CD4-positive, alpha-beta T cell treated with Interleukin-15 for 1 hour (primary cell): ENCODE results near the gene TMA7.

Experiments
- DNase-seq: peaks from one replicate; pipeline ENCODE4 v3.0.0-alpha.2; 2020

TMA7 gene

DNA sequence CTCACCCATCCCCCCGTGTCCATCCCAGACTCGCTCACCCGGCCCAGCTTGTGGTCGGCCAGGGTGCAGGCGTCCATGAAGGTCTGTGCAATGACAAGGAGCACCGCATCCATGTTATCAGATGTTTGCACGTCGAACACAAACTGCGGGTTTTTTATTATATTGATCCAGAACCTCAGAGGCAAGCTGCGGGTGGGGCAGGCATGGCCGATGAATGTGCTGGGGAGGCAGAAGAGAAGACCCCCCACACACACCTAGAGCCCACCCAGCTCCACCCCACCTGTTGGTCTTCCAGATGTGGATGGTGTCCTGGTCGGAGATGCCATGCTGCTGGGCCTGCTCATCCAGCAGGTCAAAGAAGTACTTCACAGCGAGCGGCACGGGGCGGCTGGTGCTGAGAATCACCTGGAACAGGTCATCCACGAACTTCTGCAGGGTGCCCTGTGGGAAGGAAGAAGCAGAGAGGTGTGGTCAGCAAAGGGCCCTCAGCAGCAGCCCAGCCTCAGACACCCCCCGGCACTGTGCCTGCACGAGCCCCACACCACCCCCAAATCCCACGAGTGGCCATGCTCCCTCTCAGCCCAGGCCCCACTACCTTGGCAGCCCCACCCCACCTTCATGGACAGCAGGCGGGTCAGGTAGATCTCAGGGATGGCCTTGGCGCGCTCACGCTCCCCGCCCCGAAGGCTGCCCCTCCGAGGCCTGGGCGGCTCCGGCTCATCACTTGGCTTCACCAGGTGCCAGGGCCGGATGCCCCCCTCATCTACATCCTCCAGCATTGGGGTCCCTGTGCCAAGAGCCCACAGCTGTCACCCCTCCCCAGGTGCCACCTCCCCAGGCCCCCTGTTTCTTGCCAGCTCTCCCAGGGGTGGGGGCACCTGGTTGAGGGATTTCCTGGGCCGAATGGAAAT is 30.5 kb upstream of the TMA7 start:
- no peak for DNase-seq

DNA sequence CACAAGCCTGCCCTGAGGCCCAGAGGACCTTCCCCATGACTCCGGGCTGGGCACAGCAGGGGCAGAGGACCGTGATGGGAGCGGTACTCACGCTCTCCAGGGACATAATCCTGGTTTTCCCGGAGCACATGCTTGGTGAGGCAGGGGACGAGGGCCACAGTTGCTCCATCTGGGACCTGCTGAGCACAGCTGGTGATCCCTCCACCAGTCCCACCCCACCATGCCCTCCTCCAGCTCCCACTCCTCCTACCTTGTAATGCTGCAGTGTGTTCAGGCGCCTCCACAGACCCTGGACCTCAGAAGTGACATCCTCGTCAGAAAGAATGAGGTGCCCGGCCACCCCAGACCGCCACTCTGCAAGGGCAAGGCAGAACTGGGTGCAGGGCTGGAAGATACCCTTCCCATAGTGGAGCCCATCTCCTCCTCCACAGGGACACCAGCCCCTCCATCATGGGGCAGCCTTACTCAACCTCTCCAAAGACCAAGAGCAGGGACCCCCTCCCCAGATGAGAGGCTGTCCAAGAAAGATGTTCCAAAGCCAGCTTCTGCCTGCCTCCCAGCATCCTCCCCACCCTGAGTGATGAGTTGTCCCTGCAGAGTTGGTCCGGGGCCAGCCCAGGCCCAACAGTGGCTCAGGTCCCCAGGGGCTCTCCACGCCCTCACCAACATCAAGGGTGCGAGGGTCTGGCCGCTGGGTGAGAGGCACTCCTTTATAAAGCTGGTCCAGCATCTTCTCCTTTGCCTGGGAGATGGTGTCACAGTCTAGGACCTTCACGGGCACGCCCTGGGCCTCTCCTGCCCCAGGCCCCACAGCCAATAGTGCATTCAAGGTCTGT is 29.6 kb upstream of the TMA7 start:
- DNase-seq = no peak

DNA sequence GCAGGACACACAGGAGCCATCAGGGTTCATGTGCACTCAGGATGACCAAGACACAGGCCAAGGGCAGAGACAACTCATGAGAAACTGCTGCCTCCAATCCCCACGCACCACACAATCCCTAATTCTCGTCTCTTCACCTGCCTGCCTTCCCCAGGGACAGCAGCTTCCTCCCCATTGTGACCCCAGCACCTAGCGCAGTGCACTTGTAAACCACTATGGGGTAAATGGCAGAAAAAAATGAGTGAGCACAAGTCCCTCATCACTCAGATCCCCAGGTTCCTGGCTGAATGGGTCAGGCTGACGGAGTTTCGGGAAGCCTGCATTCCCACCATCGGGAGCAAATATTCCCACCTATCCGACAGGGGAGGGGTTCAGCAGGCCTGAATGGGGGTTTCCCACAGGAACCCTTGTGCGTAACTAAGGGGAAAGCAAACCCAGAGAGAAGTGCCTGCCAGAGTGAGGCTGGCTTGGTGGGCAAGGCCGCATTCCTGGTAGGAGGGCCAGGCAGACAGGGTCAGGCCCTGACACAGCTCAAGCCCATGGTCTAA is 28.9 kb upstream of the TMA7 start:
- no peak for DNase-seq

DNA sequence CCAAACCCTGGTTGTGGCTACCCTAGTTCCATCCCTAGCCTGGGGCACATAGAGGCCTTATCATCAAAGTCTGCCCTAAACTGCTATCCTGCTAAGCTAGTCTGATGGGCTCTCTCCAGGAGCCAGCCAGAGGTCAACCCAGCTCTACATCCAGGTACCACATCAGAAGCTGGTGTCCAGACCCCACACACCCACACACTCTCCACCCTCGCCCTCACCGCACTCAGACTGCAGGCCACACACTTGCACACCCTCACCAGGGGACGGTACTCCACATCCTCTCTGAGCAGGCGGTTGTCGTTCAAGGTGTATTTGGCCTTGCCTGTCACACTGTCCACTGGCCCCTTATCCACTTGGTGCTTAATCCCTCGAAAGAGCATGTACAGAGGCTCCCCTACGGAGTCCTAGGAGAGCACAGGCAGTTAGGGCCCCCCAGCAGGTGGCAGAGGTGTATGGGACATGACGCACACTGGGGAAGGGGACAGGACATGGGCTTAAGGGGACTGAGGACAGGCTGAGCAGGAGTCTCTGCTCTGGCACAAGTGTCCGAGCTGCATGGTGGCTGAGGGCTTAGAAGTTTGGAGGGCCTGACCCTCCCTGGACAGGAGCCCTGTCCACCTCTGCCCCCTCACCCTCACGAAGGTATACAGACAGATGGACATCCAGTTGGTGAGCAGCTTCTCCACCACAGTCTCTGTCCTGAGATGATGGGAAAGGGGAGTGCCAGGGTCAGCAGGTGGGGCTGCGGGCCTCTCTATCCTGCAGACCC is 28.3 kb upstream of the TMA7 start:
- DNase-seq = peak; percentile 15

DNA sequence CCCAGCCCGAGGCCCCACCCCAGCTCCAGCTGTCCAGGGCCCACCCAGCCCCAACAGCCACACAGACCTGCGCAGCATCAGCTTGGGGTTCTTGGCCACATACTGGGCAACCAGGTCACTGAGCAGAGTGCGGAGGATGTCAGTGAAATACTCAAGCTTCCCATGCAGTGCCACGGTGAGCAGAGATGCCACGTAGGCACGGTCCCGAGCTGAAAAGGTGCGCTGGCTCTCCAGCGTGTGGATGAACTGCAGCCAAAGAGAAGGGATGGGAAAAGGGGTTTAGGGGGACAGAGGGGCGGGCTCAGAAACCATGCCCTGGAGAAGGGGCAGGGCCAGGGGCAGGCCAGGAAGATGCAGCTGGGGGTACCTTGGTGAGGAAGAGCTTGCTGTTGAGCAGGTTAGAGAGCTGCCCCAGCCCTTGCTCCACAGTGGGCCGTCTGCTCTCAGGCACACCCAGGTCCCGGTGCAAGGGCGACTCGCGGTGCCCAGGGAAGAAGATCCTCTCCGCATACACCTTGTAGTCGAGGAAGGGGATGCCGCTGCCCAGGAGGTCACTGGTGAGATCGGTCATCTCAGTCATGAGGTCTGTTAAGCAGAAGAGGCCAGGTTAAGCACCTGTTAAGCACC is 27.6 kb upstream of the TMA7 start:
- peak; percentile 15 for DNase-seq

DNA sequence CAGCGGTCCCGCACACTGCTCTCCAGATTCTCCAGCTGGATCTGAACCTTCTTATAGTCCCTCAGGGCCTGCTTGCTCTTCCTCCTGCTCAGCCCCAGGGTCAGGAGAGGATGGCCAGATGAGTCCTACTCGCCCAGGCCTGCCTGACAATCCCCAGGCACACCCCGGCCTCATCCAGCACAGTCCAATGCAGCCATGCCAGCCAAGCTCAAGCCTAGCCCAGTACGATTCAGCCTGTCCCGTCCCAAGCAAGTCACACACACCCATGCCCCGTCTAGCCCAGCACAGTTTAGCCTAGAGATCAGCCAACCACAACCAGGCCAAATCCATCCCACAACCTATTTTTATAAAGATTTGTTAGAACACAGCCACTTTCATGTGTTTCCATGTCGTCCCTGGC is 27.0 kb upstream of the TMA7 start:
- DNase-seq = no peak

DNA sequence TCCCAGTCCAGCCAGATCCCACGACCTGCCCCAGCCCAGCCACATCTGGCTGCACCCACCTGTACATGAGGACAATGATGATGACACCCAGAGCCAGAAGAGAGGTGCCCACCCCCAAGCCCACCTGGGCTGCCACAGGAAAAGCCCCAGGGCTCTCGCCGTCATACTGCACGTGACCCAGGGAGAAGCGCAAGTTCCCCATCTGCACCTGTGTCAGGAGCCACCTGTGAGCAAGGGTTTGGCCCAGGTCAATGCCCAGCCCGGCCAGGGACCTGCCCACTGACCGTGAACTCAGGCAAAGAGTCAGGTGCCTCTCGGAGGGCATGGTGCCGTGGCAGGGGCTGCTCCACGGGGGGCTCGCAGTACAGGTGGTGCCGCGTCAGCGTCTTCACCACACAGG is 26.4 kb upstream of the TMA7 start:
- no peak for DNase-seq

DNA sequence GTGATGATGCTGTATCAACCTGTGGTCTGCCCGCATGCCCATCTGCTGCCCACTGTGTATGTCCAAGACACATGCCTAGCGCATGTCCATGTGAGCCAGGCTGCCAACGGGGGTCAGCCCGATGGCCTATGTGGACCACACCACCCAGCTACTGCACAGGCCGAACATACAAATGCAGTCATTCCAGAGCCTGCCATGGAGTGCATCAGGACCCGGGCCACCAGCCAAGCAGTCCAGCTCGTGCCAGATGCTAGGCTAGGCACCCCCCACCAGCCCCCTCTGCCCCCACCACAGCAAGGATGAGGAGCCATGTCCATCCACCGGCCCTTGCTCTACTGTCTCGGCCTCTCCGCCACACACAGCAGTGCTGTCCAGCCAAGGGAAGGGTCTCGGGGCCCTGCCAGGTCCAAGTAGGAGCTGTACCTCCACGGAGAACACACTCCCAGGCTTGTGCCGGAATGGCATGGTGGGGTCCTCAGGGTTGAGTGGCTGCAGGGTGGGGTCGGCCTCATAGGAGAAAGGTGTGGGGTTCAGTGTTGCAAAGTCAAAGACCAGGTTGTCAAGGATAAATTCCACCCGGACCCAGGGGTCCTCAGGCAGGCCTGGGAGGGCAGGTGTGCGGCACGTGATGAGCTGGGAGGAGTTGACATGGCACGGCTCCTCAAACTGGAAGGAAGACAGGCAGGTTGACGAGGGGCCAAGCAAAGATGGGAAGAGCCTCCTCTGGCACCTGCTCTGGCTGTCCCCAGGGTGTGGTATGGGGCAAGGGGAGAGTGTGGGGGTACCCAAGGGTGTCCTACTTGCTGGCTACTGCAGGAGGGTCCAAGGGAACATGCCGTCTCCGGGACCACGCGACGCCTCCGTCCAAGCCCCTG is 25.4 kb upstream of the TMA7 start:
- no peak for DNase-seq

DNA sequence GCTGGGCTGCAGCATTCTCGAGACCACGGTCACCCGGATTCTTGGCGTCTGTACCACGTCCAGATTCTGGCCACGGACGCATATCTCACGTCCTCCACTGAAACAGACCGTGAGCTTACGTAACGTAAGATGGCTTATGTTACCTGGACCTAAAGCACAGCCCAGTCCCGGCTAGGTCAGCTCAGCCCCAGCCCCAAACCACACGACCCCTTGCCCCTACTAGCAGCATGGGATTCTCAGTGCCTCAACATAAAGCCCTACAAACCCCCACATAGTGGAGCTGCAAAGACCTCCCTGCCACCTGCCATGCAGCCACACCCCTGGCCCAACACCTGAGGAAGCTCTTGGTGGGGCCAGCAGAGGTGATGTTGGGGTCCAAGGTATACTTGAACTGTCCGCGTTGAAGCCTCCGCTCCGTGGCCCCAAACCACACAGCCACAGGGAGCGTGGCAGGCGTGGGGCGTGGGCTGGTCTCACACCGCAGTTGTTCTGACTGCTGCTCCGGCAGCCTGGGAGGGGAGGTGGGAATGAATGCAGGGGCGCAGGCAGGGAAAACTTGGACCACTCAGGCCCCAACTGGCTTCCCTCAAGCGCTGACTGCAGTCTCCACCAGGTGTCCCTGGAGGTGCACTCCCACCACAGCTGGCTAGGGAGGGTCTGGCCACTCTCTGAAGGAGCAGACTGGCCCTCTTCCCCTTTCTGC is 24.7 kb upstream of the TMA7 start:
- DNase-seq = no peak

DNA sequence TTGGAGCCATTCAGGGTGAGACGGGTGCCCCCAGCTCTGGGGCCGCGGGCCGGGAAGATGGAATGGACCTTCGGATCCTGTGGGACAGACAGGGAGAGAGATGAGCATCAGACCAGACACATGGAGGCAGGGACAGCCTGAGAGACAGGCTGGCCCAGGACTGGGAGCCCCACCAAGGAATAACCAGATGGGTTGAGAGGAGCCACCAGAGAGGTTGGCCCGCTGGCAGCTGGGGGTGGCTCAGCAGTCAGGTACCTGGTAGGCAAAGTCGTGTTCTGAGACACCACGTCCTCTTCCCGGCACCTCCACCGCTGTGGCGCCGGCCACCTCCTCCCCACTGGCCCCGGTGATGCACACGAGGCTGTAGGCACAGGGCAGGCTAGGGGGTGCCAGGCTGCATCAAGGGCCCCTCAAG is 24.0 kb upstream of the TMA7 start:
- no peak for DNase-seq

DNA sequence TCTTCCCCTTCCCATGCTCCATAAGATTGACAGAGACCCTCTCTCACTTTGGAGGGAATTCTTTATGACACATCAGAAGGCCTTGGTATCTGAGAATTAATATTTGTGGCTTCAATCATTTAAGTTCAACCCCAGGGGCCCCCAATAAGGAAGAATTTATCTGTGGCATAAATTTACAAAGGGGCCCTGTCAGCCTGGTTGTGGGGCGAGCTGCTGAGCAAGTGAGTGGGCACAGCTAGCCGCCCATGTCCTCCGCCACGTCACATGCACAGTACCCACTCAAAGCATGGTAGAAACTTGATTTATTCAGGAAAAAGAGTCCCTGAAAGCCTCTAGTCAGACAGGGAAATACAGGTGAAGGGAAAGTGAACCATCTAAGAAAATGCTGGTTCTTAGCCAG is 23.5 kb upstream of the TMA7 start:
- no peak for DNase-seq

DNA sequence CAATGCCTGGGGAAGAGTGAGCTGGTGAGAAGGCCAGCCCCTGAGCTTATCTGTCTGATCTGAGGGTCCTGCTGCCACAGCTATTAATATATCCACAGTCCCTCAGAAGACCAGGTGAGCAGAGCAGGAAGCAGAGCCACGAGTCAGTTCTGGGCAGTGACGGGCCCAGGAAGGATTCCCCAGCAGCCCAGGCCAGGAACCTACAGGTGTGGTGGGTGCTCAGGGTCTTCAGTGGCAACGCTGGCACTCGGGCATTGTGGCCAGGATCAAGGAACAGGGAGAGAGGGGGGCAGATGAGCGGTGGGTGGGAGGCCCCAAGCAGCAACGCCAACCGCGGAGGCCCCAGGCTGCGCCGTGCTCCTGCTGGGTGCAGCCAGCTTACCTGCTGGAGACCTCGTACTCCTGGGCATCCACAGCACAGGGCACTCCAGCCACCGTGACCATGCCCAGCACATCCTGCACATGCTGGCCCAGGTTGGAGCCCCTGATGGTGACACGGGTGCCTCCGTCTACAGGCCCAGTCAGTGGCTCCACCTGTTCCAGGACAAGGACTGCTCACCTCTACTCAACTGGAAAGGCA is 22.4 kb upstream of the TMA7 start:
- DNase-seq = no peak

DNA sequence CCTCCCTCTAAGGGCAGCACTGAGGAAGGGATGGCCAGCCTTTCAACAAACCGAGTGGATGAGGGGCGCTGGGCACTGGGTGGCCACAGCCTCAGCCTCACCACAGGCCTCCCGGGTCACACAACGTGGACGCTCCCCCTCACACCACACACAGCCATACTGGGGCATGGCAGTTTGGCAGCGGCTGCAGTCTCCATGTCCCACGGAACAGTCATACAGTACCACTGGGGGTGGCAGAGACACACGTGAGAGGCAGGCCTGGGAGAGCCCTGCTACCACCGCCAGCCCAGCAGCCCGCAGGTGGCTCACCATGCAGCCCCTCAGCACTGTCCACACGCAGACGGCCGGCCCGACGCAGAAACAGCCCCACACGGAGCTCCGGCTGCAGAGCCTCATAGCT is 21.9 kb upstream of the TMA7 start:
- no peak for DNase-seq

DNA sequence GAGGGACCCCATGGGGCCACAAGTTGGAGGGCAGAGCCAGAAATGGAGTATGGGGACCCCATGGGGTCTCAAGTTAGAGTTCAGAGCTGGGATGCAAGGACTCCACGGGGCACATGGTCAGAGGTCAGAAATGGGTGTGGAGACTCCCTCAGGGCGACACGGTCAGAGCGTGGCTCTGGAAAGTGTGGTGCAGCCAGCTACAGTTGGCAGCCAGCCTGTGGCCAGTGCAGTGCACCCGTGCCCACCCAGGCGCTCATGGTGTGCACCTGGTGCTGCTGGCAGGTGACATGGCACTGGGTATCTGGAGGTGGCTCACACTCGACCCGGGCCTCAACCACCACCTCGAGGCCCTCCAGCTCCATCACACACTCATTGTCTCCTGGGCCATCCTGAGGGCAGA is 21.4 kb upstream of the TMA7 start:
- DNase-seq = no peak

DNA sequence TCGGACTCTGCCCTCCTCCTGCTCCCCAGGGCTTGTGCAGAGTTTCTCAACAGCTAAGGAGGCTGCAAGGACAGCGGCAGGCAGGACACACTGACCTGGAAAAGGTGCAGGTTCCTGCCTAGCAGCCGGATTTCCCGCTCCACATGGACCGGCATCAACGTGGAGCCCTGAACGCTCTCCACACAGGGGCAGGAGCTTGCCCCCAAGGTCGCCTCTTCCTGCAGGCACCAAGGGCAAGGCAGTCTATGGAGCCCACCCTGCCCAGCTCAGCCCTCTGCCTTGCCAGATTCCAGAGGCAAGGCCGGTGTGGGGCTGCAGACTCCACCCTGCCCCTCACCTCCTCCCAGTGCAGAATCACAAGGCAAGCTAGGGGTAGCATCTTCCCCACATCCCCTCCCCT is 20.9 kb upstream of the TMA7 start:
- DNase-seq = no peak

DNA sequence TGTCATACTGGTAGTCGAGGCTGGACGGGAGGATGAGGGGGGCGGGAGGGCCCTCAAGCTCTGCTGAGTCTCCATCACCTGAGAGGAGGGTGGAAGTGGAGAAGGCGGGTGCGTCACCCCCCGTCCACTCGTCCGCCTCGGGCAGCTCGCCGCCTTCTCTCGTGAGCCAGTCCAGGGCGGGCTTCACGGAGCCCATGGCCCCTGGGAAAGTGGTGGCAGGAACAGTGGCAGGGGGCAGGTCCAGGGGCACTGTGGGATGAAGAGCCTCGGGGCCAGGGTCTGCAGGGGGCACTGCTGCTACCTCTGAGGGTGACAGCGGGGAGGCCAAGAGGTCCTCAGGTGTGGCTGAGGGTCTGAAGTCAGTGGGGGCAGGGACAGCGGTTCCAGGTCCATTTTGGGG is 20.5 kb upstream of the TMA7 start:
- DNase-seq = no peak

DNA sequence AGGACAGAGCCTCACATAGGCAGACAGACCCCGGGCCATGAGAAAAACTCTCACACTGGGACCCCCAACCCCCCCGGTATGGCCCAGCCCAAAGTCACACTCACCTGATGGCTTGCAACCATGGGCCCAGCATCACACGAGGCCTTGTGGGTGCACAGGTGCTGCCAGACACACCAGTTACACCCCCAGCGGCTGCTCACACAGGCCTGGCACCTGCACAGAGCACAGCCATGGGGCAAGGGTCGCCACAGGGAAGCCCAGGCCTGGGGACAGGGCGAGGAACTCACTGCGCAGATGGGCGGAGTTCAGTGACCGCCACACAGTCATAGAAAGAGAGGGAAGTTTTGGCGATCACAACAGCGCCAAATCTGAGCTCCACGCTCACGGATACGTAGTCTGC is 19.5 kb upstream of the TMA7 start:
- DNase-seq = no peak

DNA sequence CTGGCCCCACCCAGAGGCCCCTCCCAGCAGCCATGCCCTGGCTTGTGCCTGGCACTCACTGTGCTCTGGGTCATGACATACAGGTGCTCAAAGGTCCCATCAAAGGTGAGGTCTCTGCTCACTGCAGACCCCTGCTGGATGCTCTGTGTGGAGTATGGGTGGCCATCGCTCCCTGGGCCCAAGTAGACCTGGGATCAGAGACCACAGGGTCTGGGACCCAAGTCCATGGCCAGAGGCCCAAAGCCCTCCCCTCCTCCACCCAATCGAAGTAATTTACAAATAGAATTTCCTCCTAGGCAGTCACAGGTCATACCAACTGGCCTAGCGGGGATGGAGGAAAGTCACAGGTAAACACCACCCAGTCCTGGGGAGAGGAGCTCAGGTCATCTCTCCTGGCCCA is 17.8 kb upstream of the TMA7 start:
- no peak for DNase-seq

DNA sequence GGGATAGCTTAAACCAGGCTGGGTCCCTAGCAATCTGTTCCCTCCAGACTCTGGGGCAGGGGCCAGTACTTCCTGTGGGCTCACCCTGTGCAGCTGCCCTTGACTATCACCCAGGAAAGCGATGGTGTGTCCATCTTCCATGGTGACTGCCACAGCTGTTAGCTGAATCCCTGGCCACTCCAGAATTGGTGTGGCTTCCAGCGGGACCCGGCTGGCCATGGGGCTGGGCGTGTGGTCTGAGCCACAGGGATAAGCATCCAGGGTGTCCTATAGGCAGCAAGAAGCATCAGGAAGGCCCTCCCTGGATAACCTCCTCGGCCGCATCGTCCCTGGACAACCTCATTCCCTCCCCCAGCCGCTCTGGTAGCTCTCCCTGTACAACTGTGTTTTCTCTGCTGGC is 17.4 kb upstream of the TMA7 start:
- no peak for DNase-seq

DNA sequence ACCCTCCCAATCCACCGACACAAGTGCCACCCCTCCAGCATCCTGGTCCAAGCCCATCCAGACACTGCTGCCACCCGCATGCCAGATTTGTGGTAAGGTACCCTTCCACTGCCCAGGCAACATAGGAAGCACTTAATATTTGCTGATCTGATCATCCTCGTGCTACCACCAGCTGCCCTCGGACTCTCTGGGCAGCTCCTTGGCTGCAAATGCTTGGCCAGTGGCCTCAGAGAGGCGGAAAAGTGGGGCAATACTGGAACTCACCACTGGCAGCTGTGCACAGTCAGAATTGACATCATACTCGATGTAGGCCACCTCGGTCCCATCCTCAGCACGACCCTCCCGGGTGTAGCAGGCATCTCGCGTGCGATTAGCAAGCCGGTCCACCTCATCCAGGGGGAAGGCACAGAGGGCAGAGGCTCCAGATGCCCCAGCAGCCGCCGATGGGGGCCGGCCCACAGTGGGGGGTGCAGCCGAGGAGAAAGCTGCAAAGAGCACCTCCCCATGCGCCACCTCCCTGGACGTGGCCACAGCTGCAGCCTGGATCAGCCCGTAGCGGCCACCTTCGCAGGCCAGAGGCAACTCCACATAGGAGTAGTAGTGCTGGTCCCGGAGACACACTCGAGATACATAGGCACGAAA is 16.7 kb upstream of the TMA7 start:
- no peak for DNase-seq
